T-cell (primary cell): ENCODE data around the gene ADARB2. TPM values are rescaled to one million over a fixed set of nuclear protein-coding genes. Genes with fewer than 3 reads are reported as not detected.

Experiments
- ATAC-seq, 4 experiments: fragments of 200-7000 bp in 3 of 4; fragments of 150-1000 bp in 1 of 4; cut with Tn5 transposase; replicated peaks in 1 of 4; 1 replicate in 3 of 4; 2 replicates in 1 of 4; pipeline ENCODE4 v1.10.0; 2021; ENCODE audit warnings: moderate library complexity in 3 of 4, mild to moderate bottlenecking in 2 of 4, moderate number of reproducible peaks in 1 of 4
- CTCF ChIA-PET, 2 donors: fragments of 300-600 bp; sonication (Branson Sonifier 250); formaldehyde crosslinking; loops; one replicate each; lab custom pipeline; 2022; ENCODE audit warnings: antibody characterized with exemption in 2 of 2; lab: Charles Lee
- POLR2A ChIA-PET, 2 donors: fragments of 300-600 bp; sonication (Branson Sonifier 250); formaldehyde crosslinking; loops; one replicate each; lab custom pipeline; 2022; ENCODE audit warnings: antibody characterized with exemption in 2 of 2; lab: Charles Lee
- DNase-seq, 35 experiments: peaks; one replicate each; pipeline versions ENCODE4 v3.0.0 to v3.0.0-alpha.2; 2013 to 2023
- H3K27ac ChIP-seq: one replicate; pipeline ENCODE4 v1.5.1; 2013; ENCODE audit warnings: low read length
- H3K27me3 ChIP-seq, 2 experiments: replicated peaks in 1 of 2; 1 replicate in 1 of 2; 2 replicates in 1 of 2; pipeline versions ENCODE4 v1.6.1 to v1.7.0; 2013; ENCODE audit warnings: low read length in 1 of 2, mixed read lengths in 1 of 2; ENCODE audit not compliant: control insufficient read depth in 2 of 2, insufficient read depth in 2 of 2; ENCODE audit errors: extremely low read depth in 1 of 2
- H3K36me3 ChIP-seq, 2 donors: 1 replicate in 1 of 2; 2 replicates in 1 of 2; pipeline versions ENCODE4 v1.6.1 to v1.7.0; 2013; ENCODE audit warnings: low read length in 1 of 2; ENCODE audit not compliant: control insufficient read depth in 2 of 2, insufficient read depth in 1 of 2; ENCODE audit errors: extremely low read depth in 1 of 2
- H3K4me1 ChIP-seq, 2 experiments: 1 replicate in 1 of 2; 2 replicates in 1 of 2; pipeline versions ENCODE4 v1.6.1 to v1.7.0; 2013; ENCODE audit warnings: low read length in 2 of 2, mixed read lengths in 1 of 2; ENCODE audit not compliant: insufficient read depth in 2 of 2, control insufficient read depth in 1 of 2; ENCODE audit errors: extremely low read depth in 1 of 2
- H3K4me3 ChIP-seq, 2 donors: 1 replicate in 1 of 2; 2 replicates in 1 of 2; pipeline versions ENCODE4 v1.5.1 to v1.7.0; 2013; ENCODE audit warnings: mild to moderate bottlenecking in 2 of 2, low read length in 1 of 2, moderate library complexity in 1 of 2; ENCODE audit not compliant: control insufficient read depth in 1 of 2; ENCODE audit errors: extremely low read depth in 1 of 2
- H3K9me3 ChIP-seq: 2 replicates; pipeline ENCODE4 v1.7.0; 2013
- H3K27ac Mint-ChIP-seq, 2 donors: one replicate each; pipeline ENCODE4 v1.8.0; 2020 to 2021; ENCODE audit warnings: mild to moderate bottlenecking in 2 of 2, mixed read lengths in 2 of 2
- H3K27me3 Mint-ChIP-seq, 2 donors: one replicate each; pipeline ENCODE4 v1.8.0; 2021 to 2022; ENCODE audit warnings: mixed read lengths in 2 of 2
- H3K36me3 Mint-ChIP-seq: one replicate; pipeline ENCODE4 v1.8.0; 2021; ENCODE audit warnings: mixed read lengths
- H3K4me1 Mint-ChIP-seq, 3 donors: one replicate each; pipeline ENCODE4 v1.8.0; 2020 to 2022; ENCODE audit warnings: mixed read lengths in 3 of 3, mild to moderate bottlenecking in 1 of 3
- H3K4me3 Mint-ChIP-seq, 3 donors: one replicate each; pipeline ENCODE4 v1.8.0; 2020 to 2022; ENCODE audit warnings: mild to moderate bottlenecking in 3 of 3, mixed read lengths in 3 of 3, moderate library complexity in 3 of 3
- H3K9me3 Mint-ChIP-seq, 3 donors: one replicate each; pipeline ENCODE4 v1.8.0; 2020 to 2022; ENCODE audit warnings: mixed read lengths in 3 of 3
- WGBS: methylation state at CpG from one replicate; pipeline ENCODE4 v1.1.5; 2013; ENCODE audit warnings: missing lambda C conversion rate; ENCODE audit not compliant: insufficient coverage; 5-methylcytosine and 5-hydroxymethylcytosine counted together
- total RNA-seq, 35 experiments: library from RNA in 6 of 35; stranded (reverse) in 6 of 35; fragments of 120-200 nt in 1 of 35; gene quantifications; one replicate each; pipeline versions ENCODE4 v1.2.1 to v1.2.4 and lab custom pipeline; 2013 to 2026

ADARB2 gene
- total RNA-seq, 5 donors from 2014 or later (not counting 1 experiment from before 2014, with no cell fraction given) = 0.07 to 4.0 (median 0.41) TPM

GRCh38 chr10:1171586-1171985, 565.7 kb downstream of the ADARB2 start:
- DNase-seq (no peak), ATAC-seq (no peak)
- CTCF ChIA-PET = no interaction called here
- H3K4me1 ChIP-seq = no peaks in the 10 kb centered on the region
- POLR2A ChIA-PET = no interaction called here
- H3K36me3 ChIP-seq = no peaks in the 10 kb centered on the region
- Mint-ChIP-seq H3K4me3 (no peak overlapping the region), H3K27me3 (peaks cover 8% of the 10 kb centered on the region in 2 donors), H3K9me3 (no peaks in the 10 kb centered on the region), H3K4me1 (no peaks in the 10 kb centered on the region), H3K36me3 (no peaks in the 10 kb centered on the region), H3K27ac (no peak overlapping the region)
- WGBS = 60% methylated on average over 1 of the region's 9 CpGs
- no peak overlapping the region for H3K4me3 ChIP-seq
- H3K27ac ChIP-seq = no peak overlapping the region
- H3K9me3 ChIP-seq = no peaks in the 10 kb centered on the region
- peaks cover 0 to 41% of the 10 kb centered on the region in 2 experiments for H3K27me3 ChIP-seq

- peaks cover 0 to 45% of the 10 kb centered on the region in 2 experiments for H3K27me3 ChIP-seq
- H3K4me3 ChIP-seq = no peak overlapping the region
- ChIA-PET POLR2A (no interaction called here), CTCF (no interaction called here)
- no peaks in the 10 kb centered on the region for H3K36me3 ChIP-seq
- Mint-ChIP-seq H3K36me3 (no peaks in the 10 kb centered on the region), H3K27ac (peak overlapping the region in 1 of 2 donors; percentile 20), H3K27me3 (peaks cover 8% of the 10 kb centered on the region in 2 donors), H3K4me3 (no peak overlapping the region), H3K9me3 (no peaks in the 10 kb centered on the region), H3K4me1 (no peaks in the 10 kb centered on the region)
- no peaks in the 10 kb centered on the region for H3K4me1 ChIP-seq
- no peak overlapping the region for H3K27ac ChIP-seq
- ATAC-seq (no peak), DNase-seq (no peak)
- no peaks in the 10 kb centered on the region for H3K9me3 ChIP-seq
- WGBS = 78% methylated on average over 4 of the region's 4 CpGs
Measured at GRCh38 chr10:1171182-1171581, 566.1 kb downstream of the ADARB2 start.

- H3K27ac ChIP-seq = no peak overlapping the region
- H3K36me3 Mint-ChIP-seq = no peaks in the 10 kb centered on the region
- H3K9me3 Mint-ChIP-seq = no peaks in the 10 kb centered on the region
- H3K4me3 ChIP-seq = no peak overlapping the region
- peaks cover 0 to 48% of the 10 kb centered on the region in 2 experiments for H3K27me3 ChIP-seq
- ATAC-seq (no peak), DNase-seq (no peak)
- H3K36me3 ChIP-seq = no peaks in the 10 kb centered on the region
- H3K4me1 Mint-ChIP-seq = no peaks in the 10 kb centered on the region
- no peaks in the 10 kb centered on the region for H3K4me1 ChIP-seq
- CTCF ChIA-PET = no interaction called here
- H3K9me3 ChIP-seq = no peaks in the 10 kb centered on the region
- POLR2A ChIA-PET = no interaction called here
- H3K27ac Mint-ChIP-seq = no peak overlapping the region
- peaks cover 8% of the 10 kb centered on the region in 2 donors for H3K27me3 Mint-ChIP-seq
- WGBS = 94% methylated on average over 13 of the region's 13 CpGs
- H3K4me3 Mint-ChIP-seq = no peak overlapping the region
Measured at GRCh38 chr10:1170867-1171180, 566.5 kb downstream of the ADARB2 start.

GRCh38 chr10:1169981-1170866, 567.1 kb downstream of the ADARB2 start:
- no peaks in the 10 kb centered on the region for H3K4me1 ChIP-seq
- DNase-seq (no peak), ATAC-seq (no peak)
- H3K27ac ChIP-seq = no peak overlapping the region
- Mint-ChIP-seq H3K27me3 (peaks cover 8% of the 10 kb centered on the region in 2 donors), H3K4me1 (no peaks in the 10 kb centered on the region), H3K9me3 (no peaks in the 10 kb centered on the region), H3K4me3 (no peak overlapping the region), H3K27ac (no peak overlapping the region), H3K36me3 (no peaks in the 10 kb centered on the region)
- H3K27me3 ChIP-seq = peaks cover 0 to 48% of the 10 kb centered on the region in 2 experiments
- no peaks in the 10 kb centered on the region for H3K36me3 ChIP-seq
- CTCF ChIA-PET = no interaction called here
- 65% methylated on average over 20 of the region's 22 CpGs for WGBS
- POLR2A ChIA-PET = interaction anchor here in 1 of 2 donors (0.5 kb wide), 1 partner anchor 563 kb away, joined by 3 read pairs; no protein-coding TSS in a partner anchor
- no peak overlapping the region for H3K4me3 ChIP-seq
- no peaks in the 10 kb centered on the region for H3K9me3 ChIP-seq

GRCh38 chr10:1169186-1169885, 568.0 kb downstream of the ADARB2 start:
- Histone ChIP-seq H3K4me3 (no peak overlapping the region), H3K9me3 (no peaks in the 10 kb centered on the region), H3K36me3 (no peaks in the 10 kb centered on the region), H3K27ac (no peak overlapping the region), H3K4me1 (no peaks in the 10 kb centered on the region), H3K27me3 (peaks cover 0 to 48% of the 10 kb centered on the region in 2 experiments)
- POLR2A ChIA-PET = interaction anchor here in 1 of 2 donors (0.5 kb wide), 1 partner anchor 564 kb away, joined by 3 read pairs; no protein-coding TSS in a partner anchor
- H3K36me3 Mint-ChIP-seq = no peaks in the 10 kb centered on the region
- no peak overlapping the region for H3K27ac Mint-ChIP-seq
- no peak overlapping the region for H3K4me3 Mint-ChIP-seq
- no peaks in the 10 kb centered on the region for H3K4me1 Mint-ChIP-seq
- ATAC-seq = no peak
- 65% methylated on average over 13 of the region's 23 CpGs for WGBS
- CTCF ChIA-PET = no interaction called here
- no peaks in the 10 kb centered on the region for H3K9me3 Mint-ChIP-seq
- H3K27me3 Mint-ChIP-seq = peaks cover 8 to 12% of the 10 kb centered on the region in 2 donors
- no peak for DNase-seq

GRCh38 chr10:1168763-1169162, 568.6 kb downstream of the ADARB2 start:
- Histone ChIP-seq H3K4me1 (no peaks in the 10 kb centered on the region), H3K27ac (no peak overlapping the region), H3K4me3 (no peak overlapping the region), H3K27me3 (peaks cover 0 to 48% of the 10 kb centered on the region in 2 experiments), H3K9me3 (no peaks in the 10 kb centered on the region), H3K36me3 (no peaks in the 10 kb centered on the region)
- H3K27ac Mint-ChIP-seq = no peak overlapping the region
- WGBS = 98% methylated on average over 7 of the region's 13 CpGs
- DNase-seq (no peak), ATAC-seq (no peak)
- H3K27me3 Mint-ChIP-seq = peaks cover 8 to 12% of the 10 kb centered on the region in 2 donors
- POLR2A ChIA-PET = no interaction called here
- H3K36me3 Mint-ChIP-seq = no peaks in the 10 kb centered on the region
- no peaks in the 10 kb centered on the region for H3K4me1 Mint-ChIP-seq
- H3K9me3 Mint-ChIP-seq = no peaks in the 10 kb centered on the region
- CTCF ChIA-PET = no interaction called here
- no peak overlapping the region for H3K4me3 Mint-ChIP-seq
